NT2/D1 (cell line): ENCODE data around the gene MEPCE.

Experiments
- SUZ12 ChIP-seq: IDR thresholded peaks from 2 replicates; pipeline ENCODE4 v1.6.1; 2011; ENCODE audit not compliant: insufficient read length, insufficient read depth; ENCODE audit errors: extremely low read depth
- YY1 ChIP-seq: IDR thresholded peaks from 2 replicates; pipeline ENCODE4 v1.6.1; 2011; ENCODE audit not compliant: insufficient read length, insufficient read depth
- ZNF274 ChIP-seq: IDR thresholded peaks from 2 replicates; pipeline ENCODE4 v1.6.1; 2011; ENCODE audit warnings: mild to moderate bottlenecking, low read depth, low read length

GRCh38 chr7:100419660-100420226 lies 9.9 kb upstream of the MEPCE start:
- TF ChIP-seq YY1 (no peak), ZNF274 (no peak), SUZ12 (no peak)
